Activated CD4-positive, alpha-beta T cell treated with anti-CD3 and anti-CD28 coated beads for 1 hour (primary cell): ENCODE measurements around the gene YIPF2.

ENCODE experiments used
- DNase-seq: peaks from one replicate; pipeline ENCODE4 v3.0.0-alpha.2; 2020

YIPF2 gene

GRCh38 chr19:10872546-10873107 is 55.8 kb downstream of the YIPF2 start:
- no peak for DNase-seq
